B cell (primary cell): ENCODE data around the gene SLC15A2.

Source experiments
- EZH2 ChIP-seq: IDR thresholded peaks from 2 replicates; pipeline ENCODE4 v1.6.1; 2012; ENCODE audit warnings: borderline replicate concordance, low read depth, mild to moderate bottlenecking, moderate library complexity, low read length; ENCODE audit not compliant: insufficient read depth, poor library complexity, severe bottlenecking
- TF ChIP-seq, protein P1 (sequence below): fragments of 200-600 bp; IDR thresholded peaks from one replicate; pipeline ENCODE4 v1.8.0; 2022; ENCODE audit warnings: antibody characterized with exemption, mild to moderate bottlenecking

DNA sequence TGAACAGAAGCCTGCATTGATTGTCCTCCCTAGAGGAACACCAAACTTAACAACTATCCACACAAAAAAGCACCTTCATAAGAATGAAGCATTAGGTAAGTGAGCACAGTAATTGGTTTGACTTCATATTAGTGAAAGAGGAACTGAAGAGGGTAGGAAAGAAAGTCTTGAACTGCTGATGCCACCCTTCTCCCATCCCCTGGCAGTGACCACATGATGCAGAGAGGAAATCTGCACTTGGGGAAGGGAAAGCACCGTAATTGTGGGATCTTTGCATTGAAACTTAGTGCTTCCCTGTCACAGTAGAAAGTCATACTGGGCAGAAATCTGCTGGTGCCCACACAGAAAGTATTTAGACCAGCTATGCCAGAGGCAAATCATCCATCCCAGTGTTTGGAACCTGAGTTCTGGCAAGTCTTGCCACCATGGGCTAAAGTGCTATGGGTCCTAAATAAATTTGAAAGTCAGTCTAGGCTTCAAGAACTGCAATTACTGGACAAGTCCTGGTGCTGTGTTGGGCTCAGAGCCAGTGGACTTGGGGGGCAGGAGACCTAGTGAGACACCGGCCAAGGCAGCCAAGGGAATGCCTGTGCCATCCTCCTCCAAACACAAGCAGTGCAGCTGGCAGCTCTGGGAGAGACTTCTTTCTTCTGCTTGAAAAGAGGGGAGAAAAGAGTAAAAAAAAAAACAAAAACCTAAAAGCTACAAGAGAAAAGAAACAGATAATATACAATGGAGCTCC lies 63.6 kb downstream of the SLC15A2 start:
- no peak for TF ChIP-seq EZH2
- TF ChIP-seq, protein P1, sequence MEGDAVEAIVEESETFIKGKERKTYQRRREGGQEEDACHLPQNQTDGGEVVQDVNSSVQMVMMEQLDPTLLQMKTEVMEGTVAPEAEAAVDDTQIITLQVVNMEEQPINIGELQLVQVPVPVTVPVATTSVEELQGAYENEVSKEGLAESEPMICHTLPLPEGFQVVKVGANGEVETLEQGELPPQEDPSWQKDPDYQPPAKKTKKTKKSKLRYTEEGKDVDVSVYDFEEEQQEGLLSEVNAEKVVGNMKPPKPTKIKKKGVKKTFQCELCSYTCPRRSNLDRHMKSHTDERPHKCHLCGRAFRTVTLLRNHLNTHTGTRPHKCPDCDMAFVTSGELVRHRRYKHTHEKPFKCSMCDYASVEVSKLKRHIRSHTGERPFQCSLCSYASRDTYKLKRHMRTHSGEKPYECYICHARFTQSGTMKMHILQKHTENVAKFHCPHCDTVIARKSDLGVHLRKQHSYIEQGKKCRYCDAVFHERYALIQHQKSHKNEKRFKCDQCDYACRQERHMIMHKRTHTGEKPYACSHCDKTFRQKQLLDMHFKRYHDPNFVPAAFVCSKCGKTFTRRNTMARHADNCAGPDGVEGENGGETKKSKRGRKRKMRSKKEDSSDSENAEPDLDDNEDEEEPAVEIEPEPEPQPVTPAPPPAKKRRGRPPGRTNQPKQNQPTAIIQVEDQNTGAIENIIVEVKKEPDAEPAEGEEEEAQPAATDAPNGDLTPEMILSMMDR: no peak
